ENCODE data around the gene DPM3. TPM values are rescaled to one million over a fixed set of nuclear protein-coding genes. Genes with fewer than 3 reads are reported as not detected.

Gene DPM3
- total and polyA plus RNA-seq, 2 of the 4 experiments (the other 2 are of a cell fraction) = 29.0 to 129 TPM

- no peak overlapping the region for H3K4ac ChIP-seq (ENCODE audit: low read depth, low read length)
- TF ChIP-seq RAD21 (IDR thresholded peaks at IDR 0.05; ENCODE audit: low read length) = no peak
- TF ChIP-seq SMC3 (IDR thresholded peaks at IDR 0.05; ENCODE audit: low read depth, low read length) = no peak
- TF ChIP-seq ELK1 (IDR thresholded peaks at IDR 0.05; ENCODE audit: borderline replicate concordance, low read depth, low read length) = no peak
- TF ChIP-seq CEBPB (IDR thresholded peaks at IDR 0.05; ENCODE audit: low read depth, low read length) = no peak
- TF ChIP-seq BHLHE40 (IDR thresholded peaks at IDR 0.05; ENCODE audit: low read depth, low read length) = no peak
- no peak for TF ChIP-seq RCOR1 (IDR thresholded peaks at IDR 0.05; ENCODE audit: insufficient replicate concordance, low read length)
- TF ChIP-seq CHD1 (IDR thresholded peaks at IDR 0.05; ENCODE audit: low read depth, low read length) = no peak
- H3K4me1 ChIP-seq (ENCODE audit: control insufficient read depth, insufficient read depth, low read length) = no peaks in the 10 kb centered on the region
- H4K91ac ChIP-seq (ENCODE audit: insufficient read depth, low read depth, low read length) = no peak overlapping the region
- no peak overlapping the region for H3K23ac ChIP-seq (ENCODE audit: low read depth, low read length)
- H2AFZ ChIP-seq (replicated peaks; ENCODE audit: low read length, poor library complexity) = no peak overlapping the region
- dilution Hi-C loops (cut with HindIII; ENCODE audit: low sequenced_read_pairs, unreplicated experiment) (no loop called here), in situ Hi-C loops (cut with MboI; ENCODE audit: low sequenced_read_pairs) (no loop called here), intact Hi-C loops (cut with micrococcal nuclease) (no loop called here)
- H2AK9ac ChIP-seq (replicated peaks; ENCODE audit: low read depth, low read length, poor library complexity) = no peak overlapping the region
- no TSS peak for BruUV-seq (replicated peaks)
- no peak overlapping the region for H2BK15ac ChIP-seq (ENCODE audit: low read depth, low read length)
- H3K27me3 ChIP-seq (ENCODE audit: control insufficient read depth, insufficient read depth, low read length) = no peaks in the 10 kb centered on the region
- no peak; the same call in 1 of the 2 replicates for ATAC-seq (ENCODE audit: low read depth)
- H4K5ac ChIP-seq (ENCODE audit: low read depth, low read length) = no peak overlapping the region
- no peak overlapping the region for H3K9ac ChIP-seq (ENCODE audit: low read depth, low read length)
- H3K9me1 ChIP-seq (ENCODE audit: insufficient read depth, low read length) = no peaks in the 10 kb centered on the region
- peaks cover 10% of the 10 kb centered on the region for H3K36me3 ChIP-seq (ENCODE audit: control insufficient read depth, insufficient read depth, low read length)
- no peak overlapping the region for H3K14ac ChIP-seq (replicated peaks; ENCODE audit: low read depth, low read length)
- H3K56ac ChIP-seq (ENCODE audit: extremely low read depth, insufficient read depth, low read length) = no peak overlapping the region
- no peak overlapping the region for H3K4me2 ChIP-seq (ENCODE audit: low read depth, low read length)
- H3K79me1 ChIP-seq (ENCODE audit: low read depth in 1 of 2, low read length in 2 of 2) = no peaks in the 10 kb centered on the region
- H2BK20ac ChIP-seq (ENCODE audit: low read depth, low read length) = no peak overlapping the region
- ChIA-PET CTCF (no interaction called here), POLR2A (ENCODE audit: unreplicated experiment) (no interaction called here)
- 70% methylated on average over 5 of the region's 14 CpGs; no CpG with 5 or more reads in 1 of the 2 experiments for WGBS, 2 experiments (ENCODE audit: extremely low coverage in 2 of 2, insufficient read length in 1 of 2)
- H3K18ac ChIP-seq (ENCODE audit: low read depth, low read length) = no peak overlapping the region
- DNase-seq = no peak
- no peak overlapping the region for H3K27ac ChIP-seq (ENCODE audit: insufficient read depth, low read length)
- H2AK5ac ChIP-seq (ENCODE audit: low read depth, low read length) = no peak overlapping the region
- H4K8ac ChIP-seq (ENCODE audit: low read depth in 2 of 2, low read length in 2 of 2) = no peak overlapping the region
- H3K4me3 ChIP-seq (ENCODE audit: insufficient read depth, low read depth, low read length) = no peak overlapping the region
- no peaks in the 10 kb centered on the region for H3K9me3 ChIP-seq (ENCODE audit: control insufficient read depth, insufficient read depth, low read length)
- H4K20me1 ChIP-seq (ENCODE audit: insufficient read depth, low read length) = no peaks in the 10 kb centered on the region
- H2BK120ac ChIP-seq (ENCODE audit: low read depth, low read length) = no peak overlapping the region
- H2BK5ac ChIP-seq (ENCODE audit: low read depth, low read length, poor library complexity, severe bottlenecking) = no peak overlapping the region
Observed at GRCh38 chr1:155186794-155187455, 46.6 kb upstream of the DPM3 start.
